AG08395 (cell line): ENCODE results near the gene KRT74.
"Not testable (repeated sequence)": the region's sequence is repeated elsewhere in the genome, so short reads cannot be mapped to it uniquely, and the experiment has no call there.

ENCODE experiments used
- DNase-seq: peaks from one replicate; pipeline ENCODE4 v3.0.0; 2012; ENCODE audit warnings: mixed read lengths, low spot score

The KRT74 gene

GRCh38 chr12:52602552-52602951 is 28.9 kb upstream of the KRT74 start:
- no peak for DNase-seq

- no peak for DNase-seq
These were observed 28.0 kb upstream of the KRT74 start for GRCh38 chr12:52601671-52602070.

- no peak for DNase-seq
These were observed 27.4 kb upstream of the KRT74 start, which contains the start of gene KRT72 for GRCh38 chr12:52600941-52601481. Gene KRT72 (minus strand): TSS chr12:52601463. CDS start chr12:52601452, 11 bp downstream.

GRCh38 chr12:52600475-52600874 is 26.8 kb upstream of the KRT74 start:
- no peak for DNase-seq

- no peak for DNase-seq
These were observed 26.4 kb upstream of the KRT74 start for GRCh38 chr12:52600071-52600470.

GRCh38 chr12:52598966-52599365 is 25.3 kb upstream of the KRT74 start:
- DNase-seq = no peak

- DNase-seq = not testable (repeated sequence)
These were observed 20.6 kb upstream of the KRT74 start for GRCh38 chr12:52594237-52594636.

- no peak for DNase-seq
These were observed 17.9 kb upstream of the KRT74 start for GRCh38 chr12:52591521-52591920.

GRCh38 chr12:52590021-52590420 is 16.4 kb upstream of the KRT74 start:
- DNase-seq = no peak

- no peak for DNase-seq
These were observed 13.9 kb upstream of the KRT74 start for GRCh38 chr12:52587563-52587962.

GRCh38 chr12:52585946-52586345 is 12.3 kb upstream of the KRT74 start:
- no peak for DNase-seq

GRCh38 chr12:52585066-52585465 is 11.4 kb upstream of the KRT74 start:
- no peak for DNase-seq

GRCh38 chr12:52584156-52584682 is 10.6 kb upstream of the KRT74 start:
- no peak for DNase-seq

GRCh38 chr12:52582971-52583456 is 9.4 kb upstream of the KRT74 start:
- peak; percentile 85 for DNase-seq

GRCh38 chr12:52582486-52582885 is 8.8 kb upstream of the KRT74 start:
- DNase-seq = no peak

- peak; percentile 27 for DNase-seq
These were observed 7.8 kb upstream of the KRT74 start for GRCh38 chr12:52581481-52581880.

- DNase-seq = no peak
These were observed 7.4 kb upstream of the KRT74 start for GRCh38 chr12:52581066-52581465.

- DNase-seq = no peak
These were observed 6.9 kb upstream of the KRT74 start for GRCh38 chr12:52580496-52580895.

- no peak for DNase-seq
These were observed 6.1 kb upstream of the KRT74 start for GRCh38 chr12:52579468-52580465.

GRCh38 chr12:52578469-52578868 is 4.8 kb upstream of the KRT74 start:
- no peak for DNase-seq

GRCh38 chr12:52577316-52577715 is 3.7 kb upstream of the KRT74 start:
- DNase-seq = no peak

GRCh38 chr12:52575948-52576347 is 2.3 kb upstream of the KRT74 start:
- DNase-seq = no peak

GRCh38 chr12:52575256-52575655 is 1.6 kb upstream of the KRT74 start:
- no peak for DNase-seq
